Islet of Langerhans (tissue), 1 donor: Measurements from ENCODE around the gene STRIP1.
"Not testable (repeated sequence)": the region's sequence is repeated elsewhere in the genome, so short reads cannot be mapped to it uniquely, and the experiment has no call there.

Source experiments
- FAIRE-seq: peaks from one replicate; lab custom pipeline; 2011; peaks lifted over from hg19 to GRCh38; lab: Jason Lieb, UNC

The STRIP1 gene

DNA sequence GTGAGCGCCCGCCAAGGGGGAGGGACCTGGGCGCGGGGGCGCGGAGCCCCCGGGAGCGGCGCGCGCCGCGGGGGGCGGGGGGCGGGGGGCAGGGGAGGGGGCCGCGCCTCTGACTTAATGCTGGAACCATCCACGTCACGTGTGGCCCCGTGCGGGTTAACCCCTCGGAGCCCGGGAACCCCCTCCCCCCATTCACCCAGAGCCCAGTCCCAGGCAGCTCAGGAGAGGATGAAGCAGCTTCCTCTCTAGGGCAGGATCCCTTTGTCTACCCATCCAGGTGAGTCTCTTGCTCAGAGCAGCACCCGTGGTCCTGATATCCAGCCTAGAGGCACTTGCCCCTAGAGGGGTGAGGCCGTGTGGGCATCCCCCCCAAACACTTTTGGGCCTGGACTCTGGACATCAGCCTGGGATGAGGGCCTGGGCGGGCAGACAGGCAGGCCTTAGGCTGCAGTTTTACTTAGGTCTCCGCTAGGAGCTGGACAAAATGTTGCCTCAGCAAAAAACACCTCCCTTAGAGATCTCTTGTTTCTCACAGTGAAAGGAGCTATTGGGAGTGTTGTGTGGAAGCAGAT lies 36.3 kb downstream of the STRIP1 start, which contains the start of gene ALX3:
ALX3 (minus strand) TSS at position 2 of the 572 bp plus-strand sequence. CDS start 60 bp downstream, outside the sequence.
- no peak for FAIRE-seq

- no peak for FAIRE-seq
These were observed 39.7 kb downstream of the STRIP1 start for GRCh38 chr1:110074166-110074565.

DNA sequence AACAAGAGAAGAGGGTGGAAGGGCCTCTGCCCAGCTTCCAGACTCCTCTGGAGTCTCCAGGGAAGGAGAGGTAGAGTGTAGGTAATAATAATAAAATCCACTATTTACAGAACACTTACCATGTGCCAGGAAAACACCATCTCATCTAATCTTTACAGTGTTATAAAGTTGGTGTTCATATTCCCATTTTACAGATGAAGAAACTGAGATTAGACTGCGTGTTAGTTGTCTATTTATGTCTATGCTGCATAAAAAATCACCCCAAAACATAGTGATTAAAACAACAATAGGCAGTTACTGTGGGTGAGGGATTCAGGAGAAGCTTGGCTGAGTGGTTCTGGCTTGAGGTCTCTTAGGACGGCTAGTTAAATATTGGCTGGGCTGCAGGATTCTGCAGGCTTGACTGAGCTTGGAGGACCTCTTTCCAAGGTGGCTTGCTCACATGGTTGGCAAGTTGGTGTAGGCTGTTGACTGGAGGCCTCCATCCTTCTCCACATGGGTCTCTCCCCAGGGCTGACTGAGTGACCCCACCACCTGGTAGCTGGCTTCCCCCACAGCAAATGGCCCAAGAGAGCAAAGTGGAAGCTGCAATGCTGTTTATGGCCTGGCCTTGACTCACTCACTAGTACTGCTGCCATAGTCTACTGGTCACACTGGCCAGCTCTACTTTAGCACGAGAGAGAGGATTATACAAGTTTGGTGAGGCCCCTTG lies 42.5 kb downstream of the STRIP1 start:
- FAIRE-seq: no peak

DNA sequence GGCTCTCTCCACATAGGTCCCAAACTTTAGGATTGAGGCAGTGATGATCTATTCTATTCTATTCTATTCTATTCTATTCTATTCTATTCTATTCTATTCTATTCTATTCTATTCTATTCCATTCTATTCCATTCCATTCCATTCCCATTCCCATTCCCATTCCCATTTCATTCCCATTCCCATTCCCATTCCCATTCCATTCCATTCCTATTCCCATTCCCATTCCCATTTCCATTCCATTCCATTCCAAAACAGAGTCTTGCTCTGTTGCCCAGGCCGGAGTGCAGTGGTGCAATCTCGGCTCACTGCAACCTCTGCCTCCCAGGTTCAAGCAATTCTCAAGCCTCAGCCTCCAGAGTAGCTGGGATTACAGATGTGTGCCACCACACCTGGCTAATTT lies 45.6 kb downstream of the STRIP1 start:
- not testable (repeated sequence) for FAIRE-seq

DNA sequence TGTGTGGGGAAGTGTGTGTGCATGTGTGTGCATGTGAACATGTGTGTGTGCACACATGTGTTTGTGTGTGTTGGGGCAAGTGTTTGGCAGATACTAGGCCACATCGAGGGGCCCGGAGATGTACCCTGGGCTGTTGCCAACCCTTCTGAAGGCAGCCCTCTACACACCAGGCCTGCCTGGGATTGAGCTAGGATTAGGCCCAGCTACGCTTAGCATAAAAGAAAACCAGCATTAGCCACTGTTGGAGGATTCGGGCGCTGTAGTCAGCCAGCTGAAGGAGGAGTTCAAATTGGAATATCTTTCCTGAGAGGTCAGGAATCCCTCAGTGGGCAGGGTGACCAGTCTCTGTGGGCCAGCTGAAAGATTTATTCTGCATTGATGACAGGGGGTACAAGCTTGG lies 46.6 kb downstream of the STRIP1 start:
- FAIRE-seq: no peak

- FAIRE-seq: no peak
These were observed 48.1 kb downstream of the STRIP1 start for GRCh38 chr1:110082477-110082876.

- FAIRE-seq: no peak
These were observed 48.8 kb downstream of the STRIP1 start for GRCh38 chr1:110083061-110083865.

DNA sequence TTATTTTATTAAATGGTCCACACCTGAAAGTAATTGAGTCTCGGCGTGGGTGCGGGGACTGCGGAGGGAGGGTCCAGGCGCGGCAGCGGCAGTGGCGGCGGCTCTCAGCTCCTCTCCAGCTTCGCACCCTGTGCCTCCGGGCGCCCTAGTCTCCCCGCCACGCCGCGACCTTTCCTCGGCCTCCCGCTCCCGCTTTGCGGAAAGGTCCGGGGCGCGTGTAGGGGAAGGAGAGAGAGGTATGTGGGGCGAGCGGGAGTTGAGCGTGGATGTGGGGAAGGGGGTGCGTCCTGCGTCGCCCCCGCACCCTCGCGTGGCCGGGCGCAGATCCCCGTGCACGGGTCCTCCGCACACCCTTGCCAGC lies 49.4 kb downstream of the STRIP1 start:
- no peak for FAIRE-seq

GRCh38 chr1:110084227-110085078 lies 50.0 kb downstream of the STRIP1 start:
- FAIRE-seq: no peak

GRCh38 chr1:110085671-110086070 lies 51.2 kb downstream of the STRIP1 start:
- FAIRE-seq: no peak

DNA sequence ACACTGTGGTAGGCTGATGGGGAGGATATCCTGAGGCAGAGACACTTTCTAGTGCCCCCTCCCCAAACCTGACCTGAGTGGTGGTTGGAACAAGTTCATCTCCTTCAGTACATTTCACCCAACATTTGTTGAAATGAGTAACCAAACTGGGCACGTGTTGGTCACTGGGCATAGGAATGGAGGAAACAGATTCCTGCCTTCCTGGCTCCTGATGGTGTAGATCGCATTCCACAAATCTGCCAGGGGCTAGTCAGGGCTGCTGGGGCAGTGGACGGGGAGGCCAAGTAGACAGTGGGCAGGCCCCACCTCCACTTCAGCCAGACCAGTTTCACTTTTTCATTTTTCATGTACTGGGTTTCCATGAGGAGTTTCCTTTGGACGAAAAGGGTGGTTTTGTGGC lies 52.5 kb downstream of the STRIP1 start:
- FAIRE-seq: no peak

- no peak for FAIRE-seq
These were observed 53.7 kb downstream of the STRIP1 start for GRCh38 chr1:110087812-110088738.

DNA sequence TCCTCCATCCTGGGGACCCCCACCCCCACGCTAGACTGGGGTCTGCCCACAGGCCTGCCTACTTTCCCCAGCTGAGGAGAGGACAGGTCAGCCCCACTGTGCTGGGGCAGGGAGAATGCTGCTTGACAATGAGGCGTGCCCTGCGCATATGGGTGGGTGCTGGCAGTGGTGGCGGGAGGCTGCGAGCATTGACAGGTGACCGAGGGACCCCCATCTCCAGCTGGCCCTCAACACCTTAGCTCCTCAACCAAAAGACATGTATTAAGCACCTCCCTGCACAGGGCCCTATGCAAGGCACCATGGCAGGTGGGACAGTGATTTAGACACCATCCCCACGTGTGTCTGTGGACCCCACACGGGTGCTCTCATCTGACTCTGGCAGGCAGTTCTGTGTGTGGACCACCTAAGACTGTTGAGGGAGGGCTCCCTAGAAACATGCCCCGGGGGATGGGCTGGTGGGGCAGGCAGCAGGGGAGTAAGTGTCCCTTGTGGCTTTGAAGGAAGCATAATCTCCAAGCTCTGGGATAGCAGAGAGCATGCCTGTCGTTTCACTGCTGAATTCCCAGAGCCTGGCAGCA lies 54.4 kb downstream of the STRIP1 start:
- FAIRE-seq: no peak

- no peak for FAIRE-seq
These were observed 55.3 kb downstream of the STRIP1 start for GRCh38 chr1:110089561-110090275.

- no peak for FAIRE-seq
These were observed 57.0 kb downstream of the STRIP1 start for GRCh38 chr1:110091381-110091780.

DNA sequence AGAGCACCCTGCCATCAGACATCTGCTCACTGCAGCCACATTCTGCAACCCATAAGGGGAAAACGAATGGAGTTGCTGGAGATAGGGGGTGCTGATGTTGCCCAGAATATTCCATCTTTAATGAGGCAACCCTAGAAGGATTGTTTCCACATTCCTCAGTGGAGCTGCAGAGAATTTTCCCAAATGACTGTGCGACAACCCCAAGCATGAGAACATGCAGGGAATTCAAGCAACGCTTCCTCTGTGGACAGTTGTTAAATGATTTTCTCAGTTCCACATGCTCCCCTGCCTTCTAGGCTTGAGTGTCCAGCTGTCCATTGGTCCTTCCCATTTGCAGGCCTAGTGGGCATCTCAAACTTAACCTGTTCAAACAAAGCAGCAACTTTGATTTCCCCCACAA lies 57.4 kb downstream of the STRIP1 start:
- FAIRE-seq: no peak

DNA sequence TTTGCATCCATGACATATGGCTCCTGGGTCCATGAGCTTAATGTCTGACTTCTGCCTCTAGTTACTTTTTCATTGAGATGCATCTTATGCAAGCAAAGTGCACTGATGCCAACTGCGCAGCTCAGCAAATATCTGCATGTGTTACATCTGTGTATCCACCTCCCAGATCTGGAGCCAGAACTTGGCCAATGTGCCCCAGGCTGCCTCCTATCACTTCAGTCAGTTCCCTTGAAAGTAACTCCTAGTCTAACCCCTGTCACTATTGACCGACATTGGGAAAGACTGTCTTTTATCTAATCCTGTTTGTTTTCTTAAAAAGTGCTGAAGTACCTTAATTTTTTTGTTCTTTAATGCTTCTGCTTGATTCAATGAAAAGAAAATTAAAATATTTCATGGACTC lies 58.6 kb downstream of the STRIP1 start:
- FAIRE-seq: no peak

- no peak for FAIRE-seq
These were observed 60.7 kb downstream of the STRIP1 start for GRCh38 chr1:110094931-110095654.

- no peak for FAIRE-seq
These were observed 63.2 kb downstream of the STRIP1 start for GRCh38 chr1:110097507-110098221.
